CD4-positive, alpha-beta T cell treated with Interleukin-6 for 4 hours (primary cell): ENCODE data around the gene SMARCAL1.
"Not testable (repeated sequence)": the region's sequence is repeated elsewhere in the genome, so short reads cannot be mapped to it uniquely, and the experiment has no call there.

Experiments
- DNase-seq: peaks from one replicate; pipeline ENCODE4 v3.0.0-alpha.2; 2020; ENCODE audit warnings: mixed read lengths

SMARCAL1 gene

GRCh38 chr2:216502381-216503158 is 90.3 kb downstream of the SMARCAL1 start:
- DNase-seq, result no peak

GRCh38 chr2:216503159-216503629 is 90.9 kb downstream of the SMARCAL1 start:
- no peak for DNase-seq

GRCh38 chr2:216503697-216504375 is 91.6 kb downstream of the SMARCAL1 start:
- no peak for DNase-seq

- no peak for DNase-seq
Measured at GRCh38 chr2:216504376-216504762, 92.1 kb downstream of the SMARCAL1 start.

- DNase-seq, result no peak
Measured at GRCh38 chr2:216505133-216506106, 93.1 kb downstream of the SMARCAL1 start.

- DNase-seq, result no peak
Measured at GRCh38 chr2:216507220-216508160, 95.2 kb downstream of the SMARCAL1 start.

- no peak for DNase-seq
Measured at GRCh38 chr2:216508229-216508628, 95.9 kb downstream of the SMARCAL1 start.

GRCh38 chr2:216516730-216517350 is 104.6 kb downstream of the SMARCAL1 start:
- DNase-seq, result no peak

- DNase-seq, result no peak
Measured at GRCh38 chr2:216517447-216518225, 105.4 kb downstream of the SMARCAL1 start.

- not testable (repeated sequence) for DNase-seq
Measured at GRCh38 chr2:216518566-216519119, 106.4 kb downstream of the SMARCAL1 start.

GRCh38 chr2:216519154-216519762 is 107.0 kb downstream of the SMARCAL1 start:
- peak; percentile 53 for DNase-seq

GRCh38 chr2:216520112-216520511 is 107.8 kb downstream of the SMARCAL1 start:
- no peak for DNase-seq

GRCh38 chr2:216522892-216523502 is 110.7 kb downstream of the SMARCAL1 start:
- DNase-seq, result no peak

GRCh38 chr2:216525972-216526371 is 113.7 kb downstream of the SMARCAL1 start:
- DNase-seq, result no peak

- DNase-seq, result no peak
Measured at GRCh38 chr2:216526939-216527338, 114.7 kb downstream of the SMARCAL1 start.

- no peak for DNase-seq
Measured at GRCh38 chr2:216527600-216527999, 115.3 kb downstream of the SMARCAL1 start.

- no peak for DNase-seq
Measured at GRCh38 chr2:216532562-216532961, 120.3 kb downstream of the SMARCAL1 start.
